K562 (cell line): Measurements from ENCODE around the gene LINC00632. TPM values are rescaled to one million over a fixed set of nuclear protein-coding genes. Genes with fewer than 3 reads are reported as not detected.

Experiments
- ATAC-seq: fragments of 200-7000 bp; cut with Tn5 transposase; 3 replicates; pipeline ENCODE4 v1.9.1; 2020; ENCODE audit warnings: moderate library complexity
- BruUV-seq: library from RNA; stranded (reverse); fragments of 400-500 nt; replicated peaks from 2 replicates; lab custom pipeline; 2021; lab: Mats Ljungman, UMichigan
- CTCF ChIA-PET: fragments of 300-600 bp; formaldehyde crosslinking; extraction: SDS; loops from one replicate; lab custom pipeline; 2021; ENCODE audit warnings: low intra/inter-chr PET ratio; lab: Yijun Ruan, JAX
- POLR2A ChIA-PET: fragments of 300-600, 350-650 bp; sonication (Branson Sonifier 250); formaldehyde crosslinking; extraction: SDS; loops from one replicate; lab custom pipeline; 2021; ENCODE audit warnings: antibody characterized with exemption, inconsistent platforms; lab: Yijun Ruan, JAX
- DNase-seq, 4 experiments: peaks; one replicate each; pipeline versions ENCODE4 v3.0.0 to v3.0.0-alpha.2; 2011 to 2018; ENCODE audit warnings: low spot score in 3 of 4, mixed read lengths in 3 of 4; ENCODE audit errors: extremely low read depth in 1 of 4
- FAIRE-seq: peaks from 2 replicates; lab custom pipeline; 2011; peaks lifted over from hg19 to GRCh38; lab: Jason Lieb, UNC
- H2AFZ ChIP-seq: 2 replicates; pipeline ENCODE4 v1.6.0; 2011; ENCODE audit warnings: low read depth, low read length, control low read depth, inconsistent platforms
- H3K27ac ChIP-seq: fragments of 200-600 bp; 3 replicates; pipeline ENCODE4 v1.8.0; 2011; ENCODE audit warnings: low read depth, mild to moderate bottlenecking, control low read depth, inconsistent platforms, low read length, moderate library complexity, mixed read lengths; ENCODE audit errors: extremely low read depth
- H3K27me3 ChIP-seq, 2 experiments: fragments of 300-600 bp in 1 of 2; 2 replicates in 1 of 2; 3 replicates in 1 of 2; pipeline versions ENCODE4 v1.6.0 to v1.8.0; 2011; ENCODE audit warnings: inconsistent platforms in 2 of 2, low read length in 2 of 2, mild to moderate bottlenecking in 1 of 2, mixed read lengths in 1 of 2, moderate library complexity in 1 of 2; ENCODE audit not compliant: control insufficient read depth in 2 of 2, insufficient read depth in 2 of 2
- H3K36me3 ChIP-seq: fragments of 300-600 bp; 3 replicates; pipeline ENCODE4 v1.8.0; 2011; ENCODE audit warnings: mild to moderate bottlenecking, low read length, inconsistent platforms; ENCODE audit not compliant: control insufficient read depth, insufficient read depth
- H3K4me1 ChIP-seq, 2 experiments: fragments of 200-600 bp in 1 of 2; replicated peaks in 1 of 2; 2 replicates in 1 of 2; 3 replicates in 1 of 2; pipeline versions ENCODE4 v1.5.1 to v1.8.0; 2011; ENCODE audit warnings: inconsistent platforms in 2 of 2, low read length in 2 of 2, mild to moderate bottlenecking in 1 of 2, mixed read lengths in 1 of 2, moderate library complexity in 1 of 2; ENCODE audit not compliant: control insufficient read depth in 2 of 2, insufficient read depth in 2 of 2
- H3K4me2 ChIP-seq: 2 replicates; pipeline ENCODE4 v1.6.1; 2011; ENCODE audit warnings: low read length, control low read depth, inconsistent platforms, mixed read lengths; ENCODE audit not compliant: insufficient read depth
- H3K4me3 ChIP-seq: fragments of 200-600 bp; sonication (generic), shearing (Covaris generic); 2 replicates; pipeline ENCODE4 v1.5.1; 2016; ENCODE audit warnings: control low read depth, inconsistent platforms
- H3K79me2 ChIP-seq: fragments of 200-600 bp; 3 replicates; pipeline ENCODE4 v1.8.0; 2011; ENCODE audit warnings: low read length, inconsistent platforms; ENCODE audit not compliant: control insufficient read depth, insufficient read depth
- H3K9ac ChIP-seq, 2 experiments: 2 replicates each; pipeline versions ENCODE4 v1.6.0 to v1.6.1; 2011; ENCODE audit warnings: low read depth in 2 of 2, low read length in 2 of 2, control low read depth in 1 of 2, inconsistent platforms in 1 of 2, mild to moderate bottlenecking in 1 of 2, mixed read lengths in 1 of 2; ENCODE audit not compliant: insufficient read depth in 1 of 2
- H3K9me1 ChIP-seq: one replicate; pipeline ENCODE4 v1.6.0; 2011; ENCODE audit warnings: inconsistent platforms, mild to moderate bottlenecking, low read length, moderate library complexity; ENCODE audit not compliant: control insufficient read depth, insufficient read depth
- H3K9me3 ChIP-seq: replicated peaks from 2 replicates; pipeline ENCODE4 v1.5.1; 2011; ENCODE audit warnings: low read depth, low read length, inconsistent platforms; ENCODE audit not compliant: control insufficient read depth, insufficient read depth
- H4K20me1 ChIP-seq: replicated peaks from 2 replicates; pipeline ENCODE4 v1.6.1; 2011; ENCODE audit warnings: low read length, inconsistent platforms, mixed read lengths; ENCODE audit not compliant: control insufficient read depth, insufficient read depth
- EGR1 ChIP-seq: fragments of 450-650 bp; conservative IDR thresholded peaks from 2 replicates; pipeline ENCODE4 v1.6.1; 2017; ENCODE audit warnings: mild to moderate bottlenecking
- ESRRA ChIP-seq: fragments of 450-650 bp; IDR thresholded peaks from 2 replicates; pipeline ENCODE4 v1.6.1; 2014; ENCODE audit warnings: low read depth, mild to moderate bottlenecking, moderate library complexity, borderline replicate concordance
- ETS1 ChIP-seq: conservative IDR thresholded peaks from 2 replicates; pipeline ENCODE4 v1.6.1; 2011; ENCODE audit warnings: low read depth, mild to moderate bottlenecking, low read length; ENCODE audit not compliant: control insufficient read depth
- FOXJ3 ChIP-seq: sonication (generic); formaldehyde crosslinking; IDR thresholded peaks from 2 replicates; pipeline ENCODE4 v1.4.0; 2020; ENCODE audit warnings: mild to moderate bottlenecking, missing genetic modification reagents
- GTF2E2 ChIP-seq: fragments of 200-800 bp; sonication (Bioruptor generic); IDR thresholded peaks from 2 replicates; pipeline ENCODE4 v1.6.1; 2016; ENCODE audit warnings: missing genetic modification characterization, missing compliant biosample characterization
- ILF3 ChIP-seq: fragments of 450-650 bp; IDR thresholded peaks from 2 replicates; pipeline ENCODE4 v1.6.1; 2018; ENCODE audit warnings: antibody characterized with exemption, mild to moderate bottlenecking, moderate library complexity, borderline replicate concordance
- JUN ChIP-seq, 2 experiments: sonication (generic) in 1 of 2; formaldehyde crosslinking in 1 of 2; IDR thresholded peaks; 2 replicates each; pipeline versions ENCODE4 v1.6.1 to v1.8.0; 2012 to 2022; ENCODE audit warnings: borderline replicate concordance in 2 of 2, mild to moderate bottlenecking in 2 of 2, improper control_type of control experiment in 1 of 2, low read depth in 1 of 2, low read length in 1 of 2, missing genetic modification reagents in 1 of 2
- KDM5B ChIP-seq: fragments of 200-600 bp; sonication (generic); IDR thresholded peaks from 2 replicates; pipeline ENCODE4 v1.6.1; 2012; ENCODE audit warnings: low read depth, mild to moderate bottlenecking, moderate library complexity, low read length, control low read depth, inconsistent platforms; ENCODE audit not compliant: insufficient replicate concordance
- MED1 ChIP-seq: sonication (generic); formaldehyde crosslinking; IDR thresholded peaks from 2 replicates; pipeline ENCODE4 v1.8.1; 2023; ENCODE audit warnings: missing genetic modification reagents, borderline replicate concordance
- MTF1 ChIP-seq: fragments of 250-450 bp; sonication (Bioruptor Pico); IDR thresholded peaks from 2 replicates; pipeline ENCODE4 v1.9.0; 2021; ENCODE audit warnings: moderate library complexity, mild to moderate bottlenecking, inconsistent platforms, borderline replicate concordance
- NCOA6 ChIP-seq: fragments of 450-650 bp; IDR thresholded peaks from 2 replicates; pipeline ENCODE4 v1.6.1; 2017; ENCODE audit warnings: mild to moderate bottlenecking
- NFE2 ChIP-seq: IDR thresholded peaks from 2 replicates; pipeline ENCODE4 v1.6.1; 2014; ENCODE audit warnings: antibody characterized with exemption, low read depth
- PTBP1 ChIP-seq: fragments of 200-400 bp; formaldehyde crosslinking; IDR thresholded peaks from 2 replicates; pipeline ENCODE4 v1.6.1; 2017; ENCODE audit warnings: low read depth, low read length
- RNF2 ChIP-seq: sonication (generic); IDR thresholded peaks from 2 replicates; pipeline ENCODE4 v1.6.1; 2016
- SMARCE1 ChIP-seq: fragments of 450-650 bp; IDR thresholded peaks from 2 replicates; pipeline ENCODE4 v1.7.1; 2016; ENCODE audit warnings: mild to moderate bottlenecking
- VEZF1 ChIP-seq: fragments of 200-800 bp; sonication (Bioruptor generic); IDR thresholded peaks from 2 replicates; pipeline ENCODE4 v1.6.1; 2017; ENCODE audit warnings: missing genetic modification characterization, missing compliant biosample characterization
- XRCC4 ChIP-seq: IDR thresholded peaks from one replicate; pipeline ENCODE4 v1.6.1; 2011; ENCODE audit not compliant: insufficient read depth, insufficient read length; ENCODE audit errors: extremely low read depth
- ZNF263 ChIP-seq: sonication (generic); formaldehyde crosslinking; IDR thresholded peaks from 2 replicates; pipeline ENCODE4 v1.8.0; 2022; ENCODE audit warnings: mild to moderate bottlenecking, missing genetic modification reagents, borderline replicate concordance
- WGBS: fragments of 100-300 bp; shearing (Covaris generic); methylation state at CpG from one replicate; pipeline ENCODE4 v1.1.6; 2016; ENCODE audit warnings: low coverage, mixed read lengths; ENCODE audit not compliant: insufficient coverage; ENCODE audit errors: missing lambda C conversion rate; 5-methylcytosine and 5-hydroxymethylcytosine counted together
- in situ Hi-C: fragments of 300-500 bp; cut with MboI; formaldehyde crosslinking; loops from 4 replicates; pipeline ENCODE4 v1.15.0; 2018; ENCODE audit warnings: inconsistent platforms, mixed read lengths
- intact Hi-C: fragments of 100-400 bp; cut with micrococcal nuclease; formaldehyde crosslinking; loops from 2 replicates; pipeline ENCODE4 v1.14.2; 2022
- polyA plus RNA-seq, 8 experiments: library from polyadenylated mRNA; depleted of rRNA in 4 of 8; stranded (reverse) in 5 of 8; unstranded in 3 of 8; fragments of >200 nt; fragmentation: Nextera tagmentation in 2 of 8; fragmentation: Illumina TruSeq in 1 of 8; extraction: Ambion mirVana in 2 of 8; extraction: Trizol in 1 of 8; gene quantifications; 2 replicates each; pipeline versions ENCODE4 v1.2.1 to v1.2.3, GENCODE V29; 2011 to 2014; ENCODE audit warnings: inconsistent platforms in 1 of 8, missing spikeins in 1 of 8
- total RNA-seq, 7 experiments: library from RNA; depleted of rRNA in 6 of 7; stranded (reverse); fragments of >200 nt in 6 of 7; fragmentation: Illumina TruSeq in 2 of 7; extraction: Trizol in 2 of 7; gene quantifications; 2 replicates each; pipeline versions ENCODE4 v1.2.1 to v1.2.3, GENCODE V29; 2011 to 2021; ENCODE audit warnings: low replicate concordance in 1 of 7

LINC00632 gene
- total and polyA plus RNA-seq, 9 of the 15 experiments (the other 6 are each of a cell fraction or from before 2014, with no cell fraction given): 0.06 to 0.20 TPM; not detected in 7

- Histone ChIP-seq H3K36me3 (no peaks in the 10 kb centered on the region), H3K4me3 (no peak overlapping the region), H3K79me2 (no peaks in the 10 kb centered on the region), H3K4me1 (no peaks in the 10 kb centered on the region), H2AFZ (no peak overlapping the region), H3K9me1 (no peaks in the 10 kb centered on the region), H3K9me3 (no peaks in the 10 kb centered on the region), H4K20me1 (no peaks in the 10 kb centered on the region), H3K9ac (no peak overlapping the region), H3K27ac (no peak overlapping the region), H3K4me2 (no peak overlapping the region), H3K27me3 (no peaks in the 10 kb centered on the region)
- ATAC-seq (no peak), DNase-seq (no peak), FAIRE-seq (no peak)
- no peak for TF ChIP-seq SMARCE1
- TF ChIP-seq ILF3: no peak
- TF ChIP-seq XRCC4: no peak
- TF ChIP-seq NCOA6: no peak
- TF ChIP-seq JUN (IDR thresholded peaks at IDR 0.05; ENCODE audit: borderline replicate concordance, low read depth, low read length): no peak
- no peak for TF ChIP-seq JUN (CRISPR knock-in tag; IDR thresholded peaks at IDR 0.05; ENCODE audit: borderline replicate concordance)
- no peak for TF ChIP-seq ESRRA
- no peak for TF ChIP-seq VEZF1
- no peak for TF ChIP-seq MED1 (CRISPR knock-in tag)
- no peak for TF ChIP-seq GTF2E2 (tag)
- TF ChIP-seq MTF1 (CRISPR knock-in tag): no peak
- no peak for TF ChIP-seq KDM5B
- TF ChIP-seq ZNF263: no peak
- no peak for TF ChIP-seq RNF2
- no peak for TF ChIP-seq PTBP1
- TF ChIP-seq NFE2: no peak
- no peak for TF ChIP-seq ETS1
- no peak for TF ChIP-seq EGR1
- no peak for TF ChIP-seq FOXJ3 (CRISPR knock-in tag)
- in situ Hi-C loops (no loop called here), intact Hi-C loops (no loop called here)
- CTCF ChIA-PET: no interaction called here
- BruUV-seq: no TSS peak
- POLR2A ChIA-PET: interaction anchor here (1.4 kb wide), 1 partner anchor 17 kb away, joined by 3 read pairs; no protein-coding TSS in a partner anchor
- WGBS: 0% methylated on average over 9 of the region's 10 CpGs
Observed at GRCh38 chrX:140672840-140673731, 36.5 kb upstream of the LINC00632 start.
